HFFc6 (cell line): ENCODE results near the gene TMEM204. TPM values are rescaled to one million over a fixed set of nuclear protein-coding genes. Genes with fewer than 3 reads are reported as not detected.

ENCODE experiments used
- DNase-seq: peaks from one replicate; pipeline ENCODE4 v3.0.0-alpha.2; 2018
- H3K27ac Mint-ChIP-seq: 2 replicates; pipeline ENCODE4 v1.8.0; 2020; ENCODE audit warnings: mild to moderate bottlenecking, mixed read lengths
- H3K27me3 Mint-ChIP-seq: 2 replicates; pipeline ENCODE4 v1.8.0; 2021; ENCODE audit warnings: mild to moderate bottlenecking, moderate library complexity, mixed read lengths; ENCODE audit not compliant: insufficient read depth
- H3K36me3 Mint-ChIP-seq: 2 replicates; pipeline ENCODE4 v1.8.0; 2021; ENCODE audit warnings: low read depth, mixed read lengths
- H3K4me1 Mint-ChIP-seq: 2 replicates; pipeline ENCODE4 v1.8.0; 2020; ENCODE audit warnings: low read depth, mixed read lengths
- H3K4me3 Mint-ChIP-seq: 2 replicates; pipeline ENCODE4 v1.8.0; 2020; ENCODE audit warnings: mild to moderate bottlenecking, moderate library complexity, mixed read lengths
- H3K9me3 Mint-ChIP-seq: 2 replicates; pipeline ENCODE4 v1.8.0; 2020; ENCODE audit warnings: mild to moderate bottlenecking, mixed read lengths
- CTCF ChIP-seq: fragments of 200-600 bp; sonication (generic); IDR thresholded peaks from 2 replicates; pipeline ENCODE4 v1.5.0; 2021; ENCODE audit warnings: antibody characterized with exemption, mild to moderate bottlenecking
- total RNA-seq, 6 experiments: library from RNA; stranded (reverse); fragmentation: NEBNext Ultra II Directional; extraction: Animal tissue kit (Norgen Biotek cat#: 25700); gene quantifications; 2 replicates in 1 of 6; 3 replicates in 5 of 6; pipeline ENCODE4 v1.2.3, GENCODE V29; 2021

The TMEM204 gene
- total RNA-seq, 6 experiments from 2014 or later, result 15.4 to 28.5 (median 16.2) TPM

- Mint-ChIP-seq H3K36me3 (peaks cover 14% of the 10 kb centered on the region; the same call in 1 of the 2 replicates), H3K27me3 (no peaks in the 10 kb centered on the region; the same call in 1 of the 2 replicates), H3K27ac (no peak overlapping the region), H3K4me1 (no peaks in the 10 kb centered on the region), H3K4me3 (no peak overlapping the region), H3K9me3 (no peaks in the 10 kb centered on the region)
- TF ChIP-seq CTCF, result no peak
- no peak for DNase-seq
These were observed 31.8 kb upstream of the TMEM204 start for GRCh38 chr16:1501630-1502029.

- DNase-seq, result no peak
- TF ChIP-seq CTCF, result no peak
- Mint-ChIP-seq H3K27ac (no peak overlapping the region), H3K4me1 (no peaks in the 10 kb centered on the region), H3K27me3 (no peaks in the 10 kb centered on the region; the same call in 1 of the 2 replicates), H3K36me3 (peaks cover 14% of the 10 kb centered on the region; the same call in 1 of the 2 replicates), H3K4me3 (no peak overlapping the region), H3K9me3 (no peaks in the 10 kb centered on the region)
These were observed 31.1 kb upstream of the TMEM204 start for GRCh38 chr16:1502092-1503004.

DNA sequence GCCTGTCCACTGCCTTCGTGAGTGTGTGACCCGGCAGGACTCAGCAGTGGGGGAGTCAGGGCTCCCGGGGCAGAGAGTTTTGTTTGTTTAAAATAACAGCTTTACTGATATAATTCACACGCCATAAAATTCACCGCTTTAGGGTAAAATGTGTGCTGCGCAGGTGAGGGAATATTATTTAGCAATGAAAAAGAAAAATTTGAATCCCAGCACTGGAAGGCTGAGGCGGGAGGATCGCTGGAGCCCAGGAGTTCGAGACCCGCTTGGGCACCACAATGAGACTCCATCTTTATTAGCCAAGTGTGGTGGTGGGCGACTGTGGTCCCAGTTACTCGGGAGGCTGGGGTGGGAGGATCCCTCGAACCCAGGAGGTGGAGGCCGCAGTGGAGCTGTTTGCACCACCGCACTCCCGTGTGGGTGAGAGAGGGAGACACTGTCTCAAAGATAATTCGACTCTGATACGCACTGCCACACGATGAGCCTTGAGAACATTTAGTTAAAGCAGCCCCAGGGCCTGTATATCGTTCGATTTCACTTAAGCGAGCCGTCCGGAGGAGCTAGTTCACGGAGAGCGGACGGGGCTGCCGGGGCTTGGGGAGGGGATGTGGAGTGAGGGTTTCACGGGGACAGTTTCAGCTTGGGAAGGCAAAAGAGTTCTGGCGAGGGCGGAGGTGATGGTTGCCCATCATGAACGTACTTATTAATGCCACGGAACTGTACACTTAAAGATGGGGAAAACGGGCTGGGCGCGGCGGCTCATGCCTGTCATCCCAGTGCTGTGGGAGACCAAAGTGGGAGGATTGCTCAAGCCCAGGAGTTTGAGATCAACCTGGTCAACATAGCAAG, 30.1 kb upstream of the TMEM204 start:
- H3K36me3 Mint-ChIP-seq, result peaks cover 14% of the 10 kb centered on the region; the same call in 1 of the 2 replicates

GRCh38 chr16:1505073-1505844, 28.2 kb upstream of the TMEM204 start:
- Mint-ChIP-seq H3K27ac (no peak overlapping the region), H3K27me3 (no peaks in the 10 kb centered on the region), H3K4me3 (no peak overlapping the region), H3K9me3 (no peaks in the 10 kb centered on the region), H3K36me3 (peaks cover 10% of the 10 kb centered on the region; the same call in 1 of the 2 replicates), H3K4me1 (no peaks in the 10 kb centered on the region)
- TF ChIP-seq CTCF, result no peak
- DNase-seq, result no peak

More for the DNA sequence above, 30.1 kb upstream of the TMEM204 start:
- TF ChIP-seq CTCF, result no peak
- Mint-ChIP-seq H3K27ac (no peak overlapping the region), H3K27me3 (no peaks in the 10 kb centered on the region; the same call in 1 of the 2 replicates), H3K4me3 (no peak overlapping the region), H3K4me1 (no peaks in the 10 kb centered on the region), H3K9me3 (no peaks in the 10 kb centered on the region)
- no peak for DNase-seq

GRCh38 chr16:1505912-1506311, 27.6 kb upstream of the TMEM204 start:
- Mint-ChIP-seq H3K4me3 (no peak overlapping the region), H3K4me1 (no peaks in the 10 kb centered on the region), H3K27me3 (no peaks in the 10 kb centered on the region), H3K27ac (no peak overlapping the region), H3K9me3 (no peaks in the 10 kb centered on the region), H3K36me3 (peaks cover 10% of the 10 kb centered on the region; the same call in 1 of the 2 replicates)
- DNase-seq, result no peak
- TF ChIP-seq CTCF, result no peak
